ENCODE data around the gene ATG7. TPM values are rescaled to one million over a fixed set of nuclear protein-coding genes. Genes with fewer than 3 reads are reported as not detected.

Gene ATG7
- total RNA-seq, 1 experiment from 2014 or later, result 56.1 TPM

- TF ChIP-seq CTCF (conservative IDR thresholded peaks at IDR 0.05), result no peak
- TF ChIP-seq EZH2 (IDR thresholded peaks at IDR 0.05; ENCODE audit: low read depth), result no peak
- Histone ChIP-seq H4K20me1 (ENCODE audit: insufficient read depth) (no peaks in the 10 kb centered on the region), H3K27ac (no peak overlapping the region), H3K4me2 (no peak overlapping the region), H3K27me3 (ENCODE audit: insufficient read depth, low read depth) (no peaks in the 10 kb centered on the region), H3K4me3 (no peak overlapping the region), H3F3A (ENCODE audit: insufficient read depth, low read depth) (peaks cover 4% of the 10 kb centered on the region; the same call in 1 of the 2 replicates), H3K9me2 (ENCODE audit: insufficient read depth) (no peaks in the 10 kb centered on the region), H3K9me3 (ENCODE audit: insufficient read depth, low read depth) (no peaks in the 10 kb centered on the region), H3K36me3 (ENCODE audit: low read depth) (no peaks in the 10 kb centered on the region), H3K4me1 (replicated peaks; ENCODE audit: insufficient read depth) (peaks cover 17% of the 10 kb centered on the region), H3K79me2 (ENCODE audit: low read depth) (no peaks in the 10 kb centered on the region), H2AFZ (no peak overlapping the region)
- CTCF ChIA-PET, result no interaction called here
- intact Hi-C loops (cut with micrococcal nuclease; ENCODE audit: unreplicated experiment), result no loop called here
- no TSS peak for BruUV-seq (replicated peaks)
- POLR2A ChIA-PET (ENCODE audit: unreplicated experiment), result no interaction called here
- DNase-seq, result no peak
Measured at GRCh38 chr3:11476735-11477144, 204.5 kb downstream of the ATG7 start.

GRCh38 chr3:11477407-11477911, 205.3 kb downstream of the ATG7 start:
- Histone ChIP-seq H2AFZ (no peak overlapping the region), H3K27me3 (ENCODE audit: insufficient read depth, low read depth) (no peaks in the 10 kb centered on the region), H3F3A (ENCODE audit: insufficient read depth, low read depth) (peaks cover 4% of the 10 kb centered on the region; the same call in 1 of the 2 replicates), H3K36me3 (ENCODE audit: low read depth) (no peaks in the 10 kb centered on the region), H4K20me1 (ENCODE audit: insufficient read depth) (no peaks in the 10 kb centered on the region), H3K4me3 (no peak overlapping the region), H3K4me2 (no peak overlapping the region), H3K27ac (no peak overlapping the region), H3K79me2 (ENCODE audit: low read depth) (no peaks in the 10 kb centered on the region), H3K9me3 (ENCODE audit: insufficient read depth, low read depth) (no peaks in the 10 kb centered on the region), H3K4me1 (replicated peaks; ENCODE audit: insufficient read depth) (peaks cover 17% of the 10 kb centered on the region), H3K9me2 (ENCODE audit: insufficient read depth) (no peaks in the 10 kb centered on the region)
- ChIA-PET POLR2A (ENCODE audit: unreplicated experiment) (interaction anchor here (0.7 kb wide), 1 partner anchor 1111 kb away, joined by 3 read pairs; no protein-coding TSS in a partner anchor), CTCF (no interaction called here)
- intact Hi-C loops (cut with micrococcal nuclease; ENCODE audit: unreplicated experiment), result no loop called here
- no TSS peak for BruUV-seq (replicated peaks)
- no peak for DNase-seq
- no peak for TF ChIP-seq EZH2 (IDR thresholded peaks at IDR 0.05; ENCODE audit: low read depth)
- no peak for TF ChIP-seq CTCF (conservative IDR thresholded peaks at IDR 0.05)

- H3K4me2 ChIP-seq, result peak overlapping the region; percentile 41; the same call in 1 of the 2 replicates
- H3K9me3 ChIP-seq (ENCODE audit: insufficient read depth, low read depth), result no peaks in the 10 kb centered on the region; the same call in 1 of the 2 replicates
- CTCF ChIA-PET, result no interaction called here
- no peak for TF ChIP-seq EZH2 (IDR thresholded peaks at IDR 0.05; ENCODE audit: low read depth)
- no peak for TF ChIP-seq CTCF (conservative IDR thresholded peaks at IDR 0.05)
- BruUV-seq (replicated peaks), result no TSS peak
- no peaks in the 10 kb centered on the region for H3K79me2 ChIP-seq (ENCODE audit: low read depth)
- intact Hi-C loops (cut with micrococcal nuclease; ENCODE audit: unreplicated experiment), result no loop called here
- no peak overlapping the region for H2AFZ ChIP-seq
- H3F3A ChIP-seq (ENCODE audit: insufficient read depth, low read depth), result peaks cover 4% of the 10 kb centered on the region; the same call in 1 of the 2 replicates
- H3K4me1 ChIP-seq (replicated peaks; ENCODE audit: insufficient read depth), result peaks cover 17% of the 10 kb centered on the region
- no peaks in the 10 kb centered on the region for H4K20me1 ChIP-seq (ENCODE audit: insufficient read depth)
- no peaks in the 10 kb centered on the region for H3K36me3 ChIP-seq (ENCODE audit: low read depth)
- no peak for DNase-seq
- H3K4me3 ChIP-seq, result no peak overlapping the region
- peak overlapping the region; percentile 48 for H3K27ac ChIP-seq
- H3K27me3 ChIP-seq (ENCODE audit: insufficient read depth, low read depth), result no peaks in the 10 kb centered on the region
- no peaks in the 10 kb centered on the region for H3K9me2 ChIP-seq (ENCODE audit: insufficient read depth)
- POLR2A ChIA-PET (ENCODE audit: unreplicated experiment), result interaction anchor here (0.7 kb wide), 1 partner anchor 1110 kb away, joined by 3 read pairs; no protein-coding TSS in a partner anchor
Measured at GRCh38 chr3:11478167-11478566, 206.0 kb downstream of the ATG7 start.

Measured in PC-9 (cell line).